Fibroblast of skin of back (primary cell): Measurements from ENCODE around the gene SERPINA10.
"Not testable (repeated sequence)": the region's sequence is repeated elsewhere in the genome, so short reads cannot be mapped to it uniquely, and the experiment has no call there.

Source experiments
- DNase-seq: peaks from one replicate; pipeline ENCODE4 v3.0.0-alpha.2; 2013

SERPINA10 gene

DNA sequence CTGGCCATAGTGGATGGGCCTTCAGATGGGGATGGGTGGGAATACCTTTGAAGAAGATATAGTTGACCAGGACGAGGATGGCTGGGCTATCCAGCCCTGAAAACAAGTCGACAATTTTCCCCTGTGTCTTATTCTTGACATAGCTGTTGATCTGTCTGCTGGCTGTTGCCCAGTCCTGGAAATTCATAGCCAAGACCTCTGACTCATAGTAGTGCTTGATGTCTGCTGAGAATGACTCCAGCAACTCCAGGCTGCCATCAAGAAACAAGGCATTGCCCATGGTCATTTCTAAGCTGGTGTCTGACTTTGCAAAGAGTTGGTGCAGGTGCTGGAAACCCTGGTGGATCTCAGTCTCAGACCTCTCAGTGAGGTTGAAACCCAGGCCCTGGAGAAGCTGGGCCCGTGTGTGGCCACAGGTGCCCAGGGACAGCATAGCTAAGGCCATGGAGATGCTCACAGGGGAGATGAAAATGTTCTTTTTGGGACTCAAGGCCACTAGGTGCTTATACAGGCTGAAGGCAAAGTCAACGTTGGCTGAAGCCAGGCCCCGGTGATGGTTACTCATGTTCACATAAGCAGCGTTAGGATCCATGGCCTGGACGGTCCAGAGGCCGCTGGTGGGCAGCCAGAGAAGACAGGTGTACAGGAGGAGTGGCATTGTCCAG is 21.1 kb upstream of the SERPINA10 start:
- peak; percentile 13 for DNase-seq

DNA sequence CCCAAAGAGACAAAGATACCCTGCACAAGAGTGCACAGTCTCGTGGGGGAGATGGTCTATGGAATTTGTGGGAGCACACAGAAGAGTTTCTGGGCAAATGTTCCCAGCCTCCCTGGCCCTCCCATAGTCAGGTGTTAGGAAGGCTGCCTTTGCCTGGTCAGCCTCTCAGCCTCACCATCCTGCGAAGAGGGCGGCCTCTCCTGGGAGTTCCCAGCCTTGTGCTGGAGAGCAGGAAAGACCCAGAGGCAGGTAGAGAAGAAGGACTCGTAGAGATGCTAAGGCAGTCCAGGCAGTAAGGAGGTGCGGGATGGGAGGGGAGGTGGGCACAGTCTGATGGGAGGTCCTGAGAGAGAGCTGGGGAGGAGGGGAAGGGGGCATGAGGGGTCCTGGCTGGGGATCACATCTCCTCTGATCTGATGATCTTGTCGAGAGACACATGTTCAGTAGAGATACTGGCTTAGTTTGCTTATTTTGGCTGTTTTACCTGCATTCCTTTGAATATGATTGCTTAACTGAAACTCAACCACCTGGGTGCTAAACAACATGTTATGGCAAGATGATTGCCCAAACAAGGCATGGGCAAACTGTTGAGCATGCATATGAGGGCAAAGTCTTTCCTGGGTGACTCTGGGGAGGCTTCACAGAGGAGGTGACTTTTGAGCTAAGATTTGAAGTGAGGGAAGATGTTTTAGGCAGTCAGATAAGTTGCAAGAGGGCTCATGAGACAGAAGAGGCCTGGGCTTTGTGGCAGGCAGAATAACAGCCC is 19.6 kb upstream of the SERPINA10 start:
- no peak for DNase-seq

DNA sequence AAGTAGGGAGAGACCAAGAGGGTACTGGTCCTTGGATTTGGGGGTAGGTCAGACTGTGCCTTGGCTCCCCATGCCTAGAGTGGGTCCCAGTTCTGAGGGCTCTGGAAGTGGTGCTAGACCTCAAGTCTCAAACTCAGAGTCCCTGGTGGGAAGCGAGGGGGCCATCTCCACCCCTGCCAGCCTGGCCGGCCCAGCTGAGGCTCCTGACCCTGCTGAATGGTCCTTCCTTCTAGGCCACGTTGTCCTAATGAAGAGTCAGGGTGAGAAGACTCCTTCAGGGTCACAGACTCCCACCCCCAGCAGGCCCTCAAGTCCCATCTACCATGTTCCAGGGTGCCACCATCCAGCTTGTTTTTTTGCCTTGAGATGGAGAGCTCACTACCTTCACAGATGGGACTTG is 17.2 kb upstream of the SERPINA10 start:
- DNase-seq: no peak

DNA sequence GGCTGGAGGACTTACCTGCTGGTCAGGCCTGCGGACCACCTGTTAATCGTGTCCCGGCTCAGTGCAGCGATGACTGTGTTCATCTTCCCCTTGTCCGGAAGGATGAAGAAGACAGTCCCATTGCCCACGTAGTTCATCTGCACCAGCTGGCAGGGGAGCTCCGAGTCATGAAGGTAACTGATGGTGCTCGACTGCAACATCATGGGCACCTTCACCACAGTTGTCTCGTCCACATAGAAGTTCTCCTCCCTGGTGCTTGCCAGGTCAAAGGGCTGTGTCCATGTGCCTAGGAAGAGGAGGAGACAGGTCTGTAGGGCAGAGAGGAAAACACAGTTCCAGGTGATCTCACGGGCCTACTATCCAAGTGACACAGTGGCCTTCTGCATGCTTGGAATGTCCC is 16.7 kb upstream of the SERPINA10 start:
- DNase-seq: no peak

DNA sequence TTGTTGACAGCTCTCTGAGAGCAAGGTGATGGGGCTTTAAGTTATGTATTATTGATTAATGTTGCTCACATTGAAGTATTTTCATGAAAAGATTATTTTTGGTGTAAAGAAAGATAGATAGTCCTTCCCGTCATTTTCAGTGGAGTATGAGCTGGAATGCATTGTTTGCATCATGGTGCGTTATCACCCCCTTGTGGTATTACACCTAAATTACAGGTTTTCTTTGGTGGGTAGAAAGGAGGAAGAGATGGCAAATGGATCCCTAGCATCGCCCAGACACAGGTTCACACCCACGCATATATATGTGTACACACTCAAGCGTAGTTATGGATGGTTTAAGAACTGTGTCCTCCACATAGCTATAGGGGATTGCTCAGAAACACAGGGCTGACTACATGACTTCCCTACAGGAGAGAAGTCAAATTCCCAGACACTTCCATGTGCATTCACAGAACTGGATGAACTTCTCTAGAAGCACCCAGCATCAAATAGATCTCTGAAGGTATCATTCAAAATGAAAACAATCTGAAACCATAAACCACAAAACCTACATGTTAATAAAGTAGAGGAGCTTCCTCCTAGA is 14.4 kb upstream of the SERPINA10 start:
- peak; percentile 12 for DNase-seq

DNA sequence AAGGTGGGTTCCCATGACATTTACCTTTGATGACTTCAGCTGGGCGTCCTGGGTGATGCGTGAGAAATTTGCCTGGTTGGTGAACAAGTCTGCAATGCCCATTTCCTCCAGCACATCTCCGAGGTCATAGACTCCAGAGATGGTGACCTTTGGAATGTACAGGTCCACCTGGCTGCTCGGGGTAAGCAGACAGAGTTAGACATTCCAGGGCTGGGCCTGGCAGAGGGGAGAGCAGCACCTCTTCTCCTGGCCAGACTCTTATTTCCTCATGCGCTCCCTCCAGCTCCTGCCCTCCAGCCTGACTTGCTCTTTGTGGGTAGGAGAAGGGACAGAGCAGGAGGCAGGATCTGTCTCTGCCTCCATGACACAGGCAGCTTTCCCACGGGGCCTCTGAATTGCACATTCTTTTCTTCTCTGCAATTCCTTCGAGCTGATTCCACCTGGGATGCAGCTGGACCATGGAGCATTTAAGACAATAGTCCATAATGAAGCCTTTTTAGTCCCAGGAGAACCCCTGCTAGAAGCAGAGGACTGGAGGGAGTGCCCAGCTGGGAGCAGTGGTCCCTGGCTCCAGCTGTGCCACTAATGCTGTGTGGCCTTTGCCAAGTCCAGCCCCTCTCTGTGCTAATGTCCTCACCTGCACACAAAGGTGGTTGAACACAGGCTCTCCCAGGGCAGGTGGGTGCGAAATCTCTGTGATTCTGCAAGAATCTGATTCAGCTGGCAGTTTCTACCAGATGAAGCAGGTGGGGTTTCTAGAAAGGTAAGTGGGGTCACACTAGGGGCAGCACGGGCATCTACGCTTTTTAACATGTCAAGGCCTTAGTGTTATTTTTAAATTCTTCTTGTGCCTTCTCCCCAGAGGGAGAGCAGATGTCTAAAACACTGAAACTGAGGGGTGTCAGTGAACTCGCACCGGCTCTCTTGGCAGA is 13.2 kb upstream of the SERPINA10 start:
- DNase-seq: no peak

DNA sequence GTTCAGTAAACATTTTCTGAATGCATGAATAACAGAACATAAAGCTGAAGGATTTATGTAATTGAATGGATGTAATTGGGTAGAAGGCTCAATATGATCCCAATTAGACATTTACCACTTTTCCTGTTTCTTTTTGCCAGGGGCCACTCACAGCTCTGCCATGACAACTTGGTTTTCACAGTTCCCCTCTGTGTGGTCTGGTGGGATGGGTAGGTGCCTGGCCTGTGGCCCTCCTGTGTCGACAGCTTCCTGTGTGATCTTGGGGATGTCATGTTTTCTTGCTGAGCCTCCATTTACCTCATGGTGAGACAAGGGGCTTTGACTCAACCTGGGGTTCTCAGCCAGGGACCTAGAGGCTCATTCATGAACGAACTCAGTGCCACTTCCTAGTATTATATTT is 12.6 kb upstream of the SERPINA10 start:
- DNase-seq: no peak

DNA sequence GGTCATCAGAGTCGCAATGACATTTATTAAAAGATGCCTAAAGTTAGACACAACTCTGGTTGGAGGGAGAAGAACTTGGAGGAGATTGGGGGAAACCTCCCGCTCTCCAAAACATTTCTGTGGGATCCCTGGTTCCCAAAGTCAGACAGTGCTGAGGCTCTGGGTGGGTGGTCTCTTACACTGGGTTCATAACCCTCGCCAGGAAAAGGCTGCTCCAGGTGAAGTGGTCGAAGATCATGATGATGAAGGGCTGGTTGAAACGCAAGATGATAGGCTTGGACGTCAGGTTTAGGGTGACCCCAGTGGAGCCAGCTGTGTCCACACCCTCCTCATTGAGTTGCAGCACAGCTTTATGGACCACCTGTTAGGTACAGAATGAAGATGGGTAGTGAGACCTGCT is 11.2 kb upstream of the SERPINA10 start:
- no peak for DNase-seq

DNA sequence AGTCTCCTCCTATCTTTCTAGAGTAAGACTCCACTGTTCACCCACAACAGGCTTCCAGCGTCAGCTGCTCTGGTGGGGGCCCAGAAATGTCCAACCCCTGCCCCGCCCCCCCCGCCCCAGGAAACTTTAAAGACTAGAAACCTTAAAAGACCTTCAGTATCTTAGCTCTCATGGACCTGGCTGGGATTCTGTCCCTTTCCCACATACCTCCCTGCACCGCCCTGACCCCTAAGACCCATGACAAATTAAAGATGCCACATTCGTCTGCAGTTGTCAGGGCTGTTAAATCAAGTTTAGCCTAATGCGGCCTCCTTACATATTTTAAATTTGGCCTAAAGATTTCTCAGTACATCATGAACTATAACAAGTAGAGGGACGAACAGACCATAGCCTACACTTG is 10.0 kb upstream of the SERPINA10 start:
- DNase-seq: no peak

DNA sequence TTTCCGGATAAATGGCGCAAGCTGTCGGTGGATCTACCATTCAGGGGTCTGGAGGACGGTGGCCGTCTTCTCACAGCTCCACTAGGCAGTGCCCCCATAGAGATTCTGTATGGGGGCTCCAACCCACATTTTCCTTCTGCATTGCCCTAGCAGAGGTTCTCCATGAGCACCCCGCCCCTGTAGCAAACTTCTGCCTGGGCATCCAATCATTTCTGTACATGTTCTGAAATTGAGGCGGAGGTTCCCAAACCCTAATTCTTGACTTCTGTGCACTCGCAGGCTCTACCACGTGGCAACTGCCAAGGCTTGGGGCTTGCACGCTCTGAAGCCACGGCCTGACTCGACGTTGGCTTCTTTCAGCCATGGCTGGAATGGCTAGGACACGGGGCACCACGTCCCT is 5.1 kb upstream of the SERPINA10 start:
- no peak for DNase-seq

DNA sequence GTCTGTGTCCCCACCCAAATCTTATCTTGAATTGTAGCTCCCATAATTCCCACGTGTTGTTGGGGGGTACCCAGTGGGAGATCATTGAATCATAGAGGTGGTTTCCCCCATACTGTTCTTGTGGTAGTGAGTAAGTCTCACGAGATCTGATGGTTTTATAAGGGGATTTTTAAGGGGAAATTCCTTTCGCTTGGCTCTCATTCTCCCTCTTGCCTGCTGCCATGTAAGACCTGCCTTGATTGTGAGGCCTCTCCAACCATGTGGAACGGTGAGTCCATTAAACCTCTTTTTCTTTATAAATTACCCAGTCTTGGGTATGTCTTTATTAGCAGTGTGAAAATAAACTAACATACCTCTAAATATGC is 3.1 kb upstream of the SERPINA10 start:
- DNase-seq: not testable (repeated sequence)

DNA sequence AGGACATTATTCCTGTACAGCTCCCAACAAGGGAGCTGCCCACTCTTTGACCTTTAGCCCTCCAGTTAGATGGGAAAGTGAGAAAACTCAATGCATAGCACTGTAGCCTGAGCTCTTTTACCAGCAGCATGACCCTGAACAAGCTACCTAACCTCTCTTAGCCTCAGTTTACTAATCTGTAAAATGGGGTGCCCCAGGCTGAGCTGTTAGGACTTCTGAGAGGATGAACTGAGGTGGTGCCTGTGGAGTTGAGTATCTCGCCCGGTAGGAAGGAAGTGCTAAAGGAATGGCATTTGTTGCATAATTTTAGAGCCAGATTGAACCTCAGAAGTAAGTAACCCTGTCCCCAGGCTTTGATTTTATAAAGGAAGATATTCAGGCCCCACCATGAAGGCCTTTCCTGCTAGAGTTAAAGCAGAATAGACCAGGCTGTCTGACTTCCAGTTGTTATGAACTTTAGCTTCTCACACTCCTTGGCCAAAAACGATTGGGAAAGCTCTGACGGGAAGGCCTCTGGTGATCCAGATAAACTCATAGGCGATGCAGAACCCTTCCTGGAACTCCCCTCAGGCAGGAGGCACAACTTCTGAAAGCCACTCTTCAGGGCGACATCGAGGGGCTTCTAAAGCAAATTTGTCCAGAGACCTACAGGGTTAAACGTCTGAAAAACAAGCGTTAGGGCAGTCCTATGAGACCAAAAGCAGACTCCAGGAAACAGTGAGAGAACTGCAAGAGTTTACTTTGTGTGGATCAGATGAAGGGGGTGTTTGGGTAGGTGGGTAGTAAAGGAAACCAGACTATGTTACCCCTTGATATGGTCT is 2.5 kb upstream of the SERPINA10 start:
- DNase-seq: no peak

DNA sequence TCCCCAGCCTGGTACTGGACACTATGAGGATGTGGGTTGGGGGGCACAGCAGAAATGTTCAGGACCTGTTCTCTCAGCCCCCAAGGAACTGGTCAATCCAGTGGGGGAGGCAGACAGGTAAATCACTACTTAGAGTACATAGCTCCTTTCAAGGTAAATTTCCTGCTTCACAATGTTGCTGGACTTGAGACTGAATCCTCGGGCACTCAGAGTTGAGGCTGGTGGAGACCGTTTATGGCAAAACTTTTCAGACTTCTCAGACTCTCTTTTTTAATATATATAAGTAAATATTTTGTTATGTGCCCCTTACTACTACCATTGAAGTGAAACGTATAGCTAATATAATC is 483 bp upstream of the SERPINA10 start:
- DNase-seq: no peak

DNA sequence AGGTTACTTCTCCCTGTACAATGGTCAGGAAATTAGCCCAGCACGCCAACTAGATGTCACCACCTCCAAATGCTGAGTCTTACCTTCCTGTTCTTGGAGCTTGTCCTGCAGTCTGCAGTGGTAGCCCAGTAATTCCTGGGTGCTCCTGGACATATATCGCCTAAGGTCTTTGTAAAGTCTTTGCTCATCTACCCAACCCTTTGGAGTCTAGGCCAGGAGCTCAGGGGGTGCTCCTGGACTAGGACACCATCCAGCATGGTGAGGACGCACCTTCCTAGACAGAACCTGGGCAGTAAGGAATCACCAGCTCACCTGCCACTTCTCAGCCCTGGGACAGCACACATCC is 569 bp downstream of the SERPINA10 start:
- no peak for DNase-seq

DNA sequence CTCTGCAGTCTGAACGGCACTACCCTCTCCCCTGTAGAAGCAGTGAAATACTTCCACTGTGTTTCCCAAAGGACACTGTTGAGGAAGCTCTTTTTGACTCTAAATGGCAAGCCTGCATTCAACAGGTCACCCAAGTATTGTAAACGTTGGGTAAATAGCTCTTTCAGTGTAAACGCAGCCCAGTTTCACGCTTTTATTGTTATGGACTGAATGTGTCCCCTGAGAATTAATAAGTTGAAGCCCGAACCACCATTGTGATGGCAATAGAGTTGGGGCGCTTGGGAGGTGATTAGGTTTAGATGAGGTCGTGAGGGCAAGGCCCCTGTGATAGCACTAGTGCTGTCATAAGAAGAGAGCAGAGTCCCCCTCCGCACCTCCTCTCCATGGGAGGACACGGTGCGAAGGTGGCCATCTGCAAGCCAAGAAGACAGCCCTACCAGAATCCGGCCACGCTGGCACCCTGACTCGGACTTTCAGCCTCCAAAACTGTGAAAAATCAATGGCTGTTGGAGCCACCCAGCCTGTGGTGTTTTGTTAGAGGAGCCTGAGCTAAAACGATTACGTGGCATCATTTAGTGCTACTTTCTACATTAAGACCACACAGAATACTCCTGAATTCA is 1.1 kb downstream of the SERPINA10 start:
- no peak for DNase-seq

DNA sequence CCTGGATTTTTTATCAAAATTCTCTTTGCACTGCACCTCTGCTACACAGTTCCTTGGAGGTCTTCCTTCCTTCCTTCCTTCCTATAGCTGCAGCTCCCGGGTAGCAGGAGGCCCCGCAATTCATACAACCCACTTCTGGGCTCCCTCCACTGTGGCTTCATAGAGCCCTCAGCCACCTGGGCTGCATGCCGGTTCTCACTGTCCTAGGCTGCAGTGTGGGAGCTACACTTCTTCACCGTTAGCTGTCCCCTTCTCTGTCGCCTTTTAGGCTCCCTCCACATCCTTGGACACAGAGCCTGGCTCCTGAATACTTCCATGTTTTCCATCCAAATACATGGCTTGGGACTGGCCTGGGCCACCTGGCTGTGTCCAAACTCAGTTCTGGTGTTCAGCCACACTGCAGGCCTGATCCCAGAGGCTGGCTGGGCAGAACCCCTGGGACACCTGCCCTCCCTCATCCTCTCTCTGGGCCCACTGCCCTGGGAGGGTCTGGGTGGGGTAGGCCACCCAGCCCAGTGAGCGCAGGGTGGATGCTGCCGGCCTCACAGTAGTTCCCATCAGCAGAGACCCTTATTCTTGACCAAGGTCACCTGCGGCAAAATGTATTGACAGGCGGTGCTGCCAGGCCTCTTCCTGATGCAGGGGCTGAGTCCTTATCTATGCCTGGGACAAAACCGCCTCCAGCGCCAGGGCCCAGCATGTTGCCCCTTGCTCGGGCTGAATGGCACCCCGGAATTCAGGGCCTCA is 1.7 kb downstream of the SERPINA10 start:
- no peak for DNase-seq

DNA sequence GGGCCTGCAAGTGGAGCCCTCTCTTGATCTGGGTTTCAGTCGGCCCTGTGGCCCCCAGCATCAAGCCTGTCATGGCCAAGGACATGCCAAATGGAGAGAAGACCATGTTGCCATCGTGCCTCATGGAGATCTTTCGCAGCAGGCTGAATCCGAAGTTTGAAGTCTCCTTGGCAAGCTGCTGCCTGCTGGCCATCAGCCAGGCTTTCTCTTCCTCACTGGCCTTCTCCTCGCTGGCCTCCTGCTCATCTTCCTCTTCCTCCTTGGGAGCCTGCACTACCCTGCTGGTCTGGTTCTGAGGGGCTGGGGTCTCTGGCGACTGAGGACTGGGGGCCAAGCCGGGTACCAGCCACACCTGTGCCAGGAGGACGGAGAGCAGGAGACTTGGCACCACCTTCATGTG is 2.9 kb downstream of the SERPINA10 start:
- no peak for DNase-seq

DNA sequence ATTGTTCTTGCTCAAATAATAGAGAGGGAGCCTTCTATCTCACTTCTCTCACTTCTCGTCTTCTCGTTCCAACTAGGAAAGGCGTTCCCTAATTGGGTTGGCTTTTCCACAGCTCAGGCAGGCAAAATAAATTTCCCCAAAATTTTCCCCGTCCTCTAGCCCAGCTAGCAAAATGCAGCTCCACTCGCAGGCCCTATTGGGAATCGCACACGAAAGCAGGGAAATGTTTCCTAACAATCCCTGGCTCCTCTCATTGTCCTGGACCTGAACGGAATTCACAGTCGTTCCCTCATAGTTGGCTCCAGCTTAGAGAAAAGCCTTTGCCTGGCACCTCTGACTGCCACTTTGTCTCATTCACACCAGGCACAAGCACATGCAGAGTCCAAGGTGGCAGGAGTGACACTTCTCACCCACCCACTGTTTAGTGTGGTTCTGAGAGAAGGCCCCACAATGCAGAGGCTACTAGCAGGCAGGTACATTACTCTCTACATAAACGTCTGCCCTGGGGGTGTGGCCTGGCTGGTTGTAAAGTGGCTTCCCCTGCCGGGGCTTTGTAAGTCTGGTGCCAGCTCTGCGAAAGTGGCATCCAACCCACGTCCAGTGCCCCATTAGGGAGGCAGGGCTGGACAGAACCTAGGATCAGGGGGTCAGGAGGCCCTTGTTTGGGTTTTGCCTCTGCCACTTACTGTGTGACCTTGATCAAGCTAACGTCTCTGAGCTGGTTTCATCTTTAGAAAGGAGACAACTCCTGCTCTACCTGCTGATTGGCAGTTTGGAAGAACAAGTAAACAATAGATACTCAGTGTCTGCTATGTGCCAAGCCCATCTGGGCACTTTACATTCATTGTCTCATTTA is 4.2 kb downstream of the SERPINA10 start:
- no peak for DNase-seq

DNA sequence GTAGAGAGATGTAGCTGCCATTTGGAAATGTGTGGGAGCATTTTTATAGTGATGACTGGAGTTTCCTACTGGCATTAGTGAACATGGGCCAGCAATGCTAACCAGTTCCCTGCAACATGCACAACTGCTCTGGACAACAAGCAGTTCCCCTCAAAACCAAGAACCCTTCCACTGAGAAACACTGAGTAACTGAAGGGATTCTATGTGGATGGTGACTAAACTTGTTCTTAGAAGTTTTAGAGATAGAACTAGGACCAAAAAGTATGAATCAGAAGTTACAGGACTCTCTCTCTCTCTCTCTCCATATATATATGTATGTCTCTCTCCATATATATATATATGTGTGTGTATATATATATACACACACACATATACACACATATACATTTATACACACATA is 7.9 kb downstream of the SERPINA10 start:
- no peak for DNase-seq

DNA sequence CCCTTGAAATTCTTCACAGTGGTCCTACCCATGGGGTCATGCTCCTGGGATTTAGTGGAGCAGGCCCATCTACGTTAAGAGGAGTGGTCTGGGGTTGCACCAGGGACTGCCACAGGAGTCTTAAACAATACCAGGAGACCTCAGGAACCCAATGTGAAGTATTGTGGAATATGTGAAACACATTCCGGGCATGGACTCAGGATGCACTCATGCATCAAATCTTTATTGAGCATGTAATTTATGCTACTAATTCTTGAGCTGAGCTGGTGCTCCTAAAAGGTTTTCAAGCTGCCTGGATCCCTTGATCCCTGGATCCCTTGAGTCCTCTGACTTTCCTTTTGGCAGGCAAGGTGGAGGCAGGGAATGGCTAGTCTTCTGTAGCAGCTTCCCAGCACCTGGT is 8.8 kb downstream of the SERPINA10 start:
- no peak for DNase-seq
